Inferior parietal cortex (tissue), 1 donor: Measurements from ENCODE around the gene FAP.

Source experiments
- DNase-seq: peaks from one replicate; pipeline ENCODE4 v3.0.0-alpha.2; 2016; ENCODE audit errors: extremely low spot score

FAP gene

GRCh38 chr2:162126111-162126519 lies 117.1 kb downstream of the FAP start:
- DNase-seq, result peak; percentile 37

- DNase-seq, result no peak
Measured at GRCh38 chr2:162125138-162125537, 118.1 kb downstream of the FAP start.

GRCh38 chr2:162123806-162124758 lies 119.2 kb downstream of the FAP start:
- DNase-seq, result peak; percentile 93
